PC-9 (cell line): Measurements from ENCODE around the gene DVL1.

Experiments
- CTCF ChIP-seq: fragments of 200-600 bp; sonication (generic); conservative IDR thresholded peaks from 2 replicates; pipeline ENCODE4 v1.6.1; 2017; ENCODE audit warnings: mixed run types, antibody characterized with exemption, mild to moderate bottlenecking, moderate library complexity
- EZH2 ChIP-seq: fragments of 200-600 bp; sonication (generic); IDR thresholded peaks from 2 replicates; pipeline ENCODE4 v1.8.0; 2017; ENCODE audit warnings: antibody characterized with exemption, low read depth

GRCh38 chr1:1354271-1355247 is 5.3 kb upstream of the DVL1 start:
- no peak for TF ChIP-seq CTCF
- TF ChIP-seq EZH2 = no peak
